Left renal pelvis (tissue), 4 donors: ENCODE results near the gene KCNN4. TPM values are rescaled to one million over a fixed set of nuclear protein-coding genes. Genes with fewer than 3 reads are reported as not detected.

Experiments
- DNase-seq, 4 donors: peaks; one replicate each; pipeline ENCODE4 v3.0.0-alpha.2; 2013; ENCODE audit warnings: low read depth in 4 of 4, low spot score in 3 of 4
- polyA plus RNA-seq, 4 donors: library from polyadenylated mRNA; unstranded; fragments of 120-200 nt; gene quantifications; one replicate each; pipeline ENCODE4 v1.2.1, GENCODE V29; 2013; ENCODE audit not compliant: insufficient read length in 4 of 4

KCNN4 gene
- polyA plus RNA-seq, 4 donors, result 0.96 to 3.4 (median 1.5) TPM

DNA sequence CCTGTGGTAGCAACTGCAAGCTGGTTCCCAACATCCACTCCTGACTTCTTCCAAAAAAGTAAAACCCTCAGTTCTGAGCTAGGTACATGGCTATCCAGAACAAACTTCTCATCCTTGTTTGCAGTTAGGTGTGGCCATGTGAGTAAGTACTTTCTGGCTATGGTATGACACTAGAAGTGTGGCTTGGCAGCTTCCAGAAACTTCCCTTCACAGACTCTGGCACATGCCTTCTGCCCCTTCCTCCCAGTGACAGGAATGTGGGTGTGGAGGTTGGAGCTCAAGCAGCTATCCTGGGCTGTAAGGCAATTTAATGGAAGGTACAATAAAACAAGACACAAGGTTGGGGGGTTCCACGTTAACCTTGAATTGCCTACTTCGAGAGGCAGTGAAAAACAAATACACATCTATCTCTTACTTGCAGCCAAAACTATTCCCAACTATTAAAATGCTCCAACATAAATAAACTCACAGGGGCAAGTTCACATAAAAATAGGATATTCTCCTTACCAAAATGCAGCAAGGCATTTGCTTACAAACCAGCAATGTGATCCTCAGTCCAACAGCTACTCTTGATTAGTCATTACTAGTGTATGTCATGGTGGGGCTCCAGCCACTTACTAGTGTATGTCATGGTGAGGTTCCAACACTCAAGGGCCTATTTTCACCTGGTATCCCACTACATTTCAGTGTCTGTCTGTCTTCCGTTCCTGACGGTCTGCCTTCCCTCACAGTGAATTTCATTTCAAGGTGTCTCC is 29.1 kb downstream of the KCNN4 start:
- no peak for DNase-seq

DNA sequence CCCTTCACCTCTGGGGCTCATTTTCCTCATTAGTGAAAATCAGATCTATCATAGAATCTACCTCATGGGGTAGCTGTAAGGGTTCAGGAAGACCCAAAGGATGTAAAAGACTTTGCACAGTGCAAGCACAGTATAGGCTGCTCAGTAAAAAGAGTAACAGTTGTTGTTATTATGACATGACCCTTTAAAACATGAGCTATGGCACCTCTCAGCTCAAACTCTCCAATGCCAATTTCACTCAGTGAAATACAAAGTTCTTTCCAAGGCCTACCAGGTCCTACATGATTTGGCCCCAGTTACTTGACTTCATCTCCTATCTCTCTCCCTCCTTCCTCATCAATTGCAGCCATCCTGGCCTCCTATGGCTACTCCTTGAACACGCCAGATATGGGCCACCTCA is 30.9 kb downstream of the KCNN4 start:
- no peak for DNase-seq

DNA sequence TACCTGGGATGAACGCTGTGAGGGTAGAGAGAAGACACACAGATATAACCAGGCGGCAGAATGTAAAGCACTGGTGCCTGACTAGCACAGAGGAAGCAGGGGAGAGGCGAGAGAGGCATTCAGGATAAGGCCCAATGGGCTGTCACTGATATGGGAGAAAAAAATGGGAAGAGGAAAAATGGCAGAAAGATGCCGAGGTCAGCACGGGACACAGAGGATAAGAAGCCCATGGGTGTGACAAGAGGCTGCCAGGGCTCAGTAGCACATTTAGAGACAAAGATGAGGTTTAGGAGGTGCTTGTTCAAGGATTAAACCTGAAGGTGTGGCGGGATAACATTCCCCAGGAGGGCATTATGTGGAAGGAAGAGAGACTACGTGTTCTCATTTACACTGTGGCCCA is 31.6 kb downstream of the KCNN4 start:
- DNase-seq, result no peak

DNA sequence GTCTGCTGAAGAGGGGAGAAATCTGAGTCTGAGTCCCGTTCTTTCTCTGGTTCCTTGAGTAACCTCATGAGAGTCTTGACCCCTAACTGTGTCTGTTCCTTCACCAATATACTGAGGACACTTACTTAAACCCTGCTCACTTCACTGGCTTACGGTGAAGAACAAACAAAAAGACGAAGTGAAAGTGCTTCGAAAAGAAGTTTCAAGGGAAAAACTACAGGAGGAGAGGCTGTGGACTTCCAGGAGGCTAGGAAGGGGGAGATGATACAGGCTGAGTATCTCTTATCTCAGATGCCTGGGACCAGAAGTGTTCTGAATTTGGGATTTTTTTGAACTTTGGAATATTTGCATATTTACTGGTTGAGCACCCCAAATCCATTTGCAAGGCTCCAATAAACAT is 32.1 kb downstream of the KCNN4 start:
- no peak for DNase-seq

DNA sequence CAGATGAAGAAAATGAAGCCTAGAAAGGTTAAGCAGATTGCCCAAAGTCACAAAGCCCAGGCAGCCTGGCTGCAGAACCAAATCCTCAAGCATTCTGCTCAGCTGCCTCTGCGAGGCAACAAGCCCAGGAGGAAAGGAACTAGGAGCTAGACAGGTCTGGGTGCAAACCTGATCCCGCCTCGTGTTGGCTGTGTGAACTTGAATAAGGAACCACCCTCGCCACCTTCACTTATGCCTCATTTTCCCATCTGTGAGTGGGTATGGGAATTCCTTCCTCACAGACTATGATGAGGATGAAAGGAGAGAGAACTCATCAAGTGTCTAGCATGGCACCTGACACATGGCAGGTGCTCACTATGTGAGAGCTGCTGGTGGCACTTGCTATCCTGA is 32.6 kb downstream of the KCNN4 start:
- no peak for DNase-seq

DNA sequence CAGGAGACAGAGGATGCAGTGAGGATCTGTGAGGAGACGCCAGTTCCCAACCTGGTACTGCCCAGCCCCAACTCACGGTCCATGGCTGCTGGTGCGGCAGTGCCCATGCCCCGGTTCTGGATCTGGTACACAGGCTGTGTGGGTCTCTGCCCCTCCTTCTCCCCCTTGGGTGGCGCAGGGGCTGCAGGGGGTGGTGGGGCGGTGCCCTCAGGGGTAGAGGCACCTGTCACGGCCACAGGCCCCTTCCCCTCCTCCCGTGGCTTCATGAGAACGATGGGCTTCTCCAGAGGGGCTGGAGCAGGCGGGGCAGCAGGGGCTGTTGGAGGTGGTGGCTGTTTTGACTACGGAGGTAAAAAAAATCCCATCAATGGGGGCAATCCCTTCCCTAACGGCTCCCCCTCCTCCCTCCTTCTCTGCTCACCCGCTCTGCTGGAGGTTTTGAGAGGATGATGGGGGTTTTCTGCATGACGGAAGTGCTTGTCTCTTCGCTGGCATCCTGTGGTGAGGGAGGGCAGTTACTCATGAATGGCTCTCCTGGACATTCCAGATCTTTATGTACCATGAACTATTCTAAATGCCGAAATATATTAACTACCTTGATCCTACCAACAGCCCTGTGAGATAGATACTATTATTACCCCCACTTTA is 33.1 kb downstream of the KCNN4 start:
- DNase-seq, result no peak

DNA sequence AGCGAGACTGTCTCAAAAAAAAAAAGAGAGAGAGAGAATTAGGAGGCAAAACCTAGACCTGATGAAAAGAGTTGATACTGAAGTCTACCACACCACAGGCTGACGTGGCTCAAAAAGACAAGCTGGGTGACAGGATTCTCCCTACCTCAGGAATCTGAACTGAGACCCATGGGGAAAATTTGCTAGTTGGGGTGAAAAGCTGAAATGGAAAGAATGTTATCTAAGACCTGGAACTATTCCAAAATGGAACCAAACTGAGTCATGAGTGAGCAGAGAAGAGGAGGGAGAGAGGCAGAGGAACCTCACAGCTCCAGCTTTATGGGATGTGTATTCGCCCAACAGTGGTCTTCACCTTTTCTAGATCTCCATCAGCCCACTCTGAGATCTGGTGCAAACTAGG is 37.7 kb downstream of the KCNN4 start:
- no peak for DNase-seq

DNA sequence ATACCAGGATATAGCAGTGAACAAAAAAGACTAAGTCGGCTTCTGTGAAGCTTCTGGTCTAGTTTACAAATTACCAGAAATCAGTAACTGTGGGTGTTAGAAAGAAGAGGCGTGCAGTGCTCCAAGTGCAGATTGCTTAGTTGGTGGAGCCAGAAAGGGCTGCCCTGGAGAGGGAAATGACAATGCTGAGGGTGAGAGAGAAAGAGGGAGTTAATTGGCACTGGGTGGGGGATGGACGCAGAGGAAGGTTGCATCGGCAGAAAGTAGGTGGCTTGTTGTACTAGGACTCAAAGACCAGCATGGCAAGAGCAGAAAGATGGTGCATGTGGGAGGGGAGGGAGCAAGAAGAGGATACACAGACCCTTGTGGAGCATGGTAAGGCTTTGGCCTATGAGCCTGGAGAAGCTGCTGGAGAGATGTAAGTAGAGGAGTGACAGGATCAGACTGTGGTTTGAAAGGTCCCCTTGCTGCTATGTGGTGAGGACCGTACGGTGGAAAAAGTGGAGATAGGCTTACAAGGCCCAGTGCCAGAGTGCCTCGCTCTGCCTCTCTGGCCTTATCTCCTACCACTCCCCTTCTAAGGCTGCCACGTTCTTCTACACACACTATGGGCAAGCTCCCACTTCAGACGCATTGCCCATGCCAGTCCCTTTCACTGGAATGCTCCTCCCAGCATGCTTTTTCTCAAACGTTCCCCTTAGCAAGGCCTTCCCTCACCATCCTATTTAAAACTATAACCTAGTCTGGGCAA is 39.5 kb downstream of the KCNN4 start:
- DNase-seq, result no peak

DNA sequence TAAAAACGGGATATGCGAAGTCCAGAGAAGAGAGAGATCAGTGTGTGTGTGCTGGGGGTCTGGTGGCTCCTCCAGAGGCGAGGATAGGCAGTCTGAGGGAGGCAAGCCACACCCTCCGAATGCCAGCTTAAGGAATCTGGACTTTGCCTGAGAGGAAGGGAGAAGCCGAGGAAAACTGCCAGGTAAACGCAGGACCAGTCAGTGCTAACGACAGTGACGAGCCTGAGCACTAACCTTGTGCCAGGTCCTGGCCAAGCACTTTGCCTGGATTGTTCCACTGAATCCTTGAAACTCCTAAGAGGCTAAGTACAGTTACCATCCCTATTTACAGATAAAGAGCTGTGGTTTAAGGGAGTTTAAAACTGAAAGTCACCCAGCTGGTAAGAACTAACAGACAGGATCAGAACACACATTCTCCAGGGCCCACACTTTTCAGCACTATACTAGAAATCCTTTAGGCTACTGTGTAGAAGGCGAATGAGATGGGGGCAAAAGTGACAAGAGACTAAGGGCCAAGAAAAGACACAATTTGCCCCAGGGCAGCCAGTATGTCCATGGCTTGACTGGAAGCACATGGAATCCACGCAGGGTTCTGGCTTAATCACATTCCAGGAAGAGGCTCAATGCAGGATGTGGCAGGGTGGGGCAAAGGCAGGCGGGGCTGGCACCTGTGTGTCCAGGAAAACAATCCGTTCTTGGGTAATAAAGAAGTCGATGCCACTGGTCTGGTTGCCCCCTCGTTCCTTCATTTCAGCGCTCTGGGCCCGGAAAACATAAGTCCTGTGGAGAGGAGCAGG is 41.1 kb downstream of the KCNN4 start:
- DNase-seq, result no peak

DNA sequence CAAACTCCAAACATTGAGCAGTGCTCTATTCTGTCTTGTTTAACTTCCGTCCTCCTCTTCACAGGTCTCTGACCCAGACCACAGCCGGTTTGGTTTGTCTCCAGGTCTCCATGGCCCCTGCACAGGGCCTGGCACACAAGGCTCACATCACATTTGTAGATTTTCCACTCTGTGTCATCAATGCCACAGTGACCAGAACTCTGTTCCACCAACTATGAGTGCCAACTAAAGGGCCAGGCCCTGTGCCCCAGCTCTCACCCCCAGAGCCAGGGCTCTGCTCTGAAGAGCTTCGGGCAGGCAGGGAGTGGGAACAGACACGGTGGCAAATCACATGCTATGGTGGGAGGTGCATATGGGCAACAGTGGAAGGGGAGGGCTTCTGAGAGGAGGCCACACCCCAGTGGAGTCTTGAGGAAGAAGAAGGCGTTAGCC is 42.0 kb downstream of the KCNN4 start:
- DNase-seq, result no peak

DNA sequence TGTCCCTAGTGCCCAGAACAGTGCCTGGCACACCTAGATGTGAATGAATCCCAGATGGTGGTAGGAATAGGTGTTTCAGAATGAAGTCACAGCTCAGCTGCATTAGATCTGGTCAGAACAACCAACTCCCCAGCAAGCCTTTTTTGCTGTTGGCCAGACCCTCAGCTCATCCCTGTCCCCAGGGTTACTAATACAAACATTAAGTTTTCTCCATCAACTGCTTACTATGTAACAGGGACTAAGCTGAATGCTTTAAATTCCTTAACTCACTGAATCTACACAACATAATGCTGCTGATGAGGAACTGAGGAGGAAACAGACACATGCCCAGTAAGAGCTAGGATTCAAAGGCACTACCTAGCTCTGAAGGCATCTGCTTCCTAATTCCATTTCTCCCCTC is 44.8 kb downstream of the KCNN4 start:
- DNase-seq, result no peak

DNA sequence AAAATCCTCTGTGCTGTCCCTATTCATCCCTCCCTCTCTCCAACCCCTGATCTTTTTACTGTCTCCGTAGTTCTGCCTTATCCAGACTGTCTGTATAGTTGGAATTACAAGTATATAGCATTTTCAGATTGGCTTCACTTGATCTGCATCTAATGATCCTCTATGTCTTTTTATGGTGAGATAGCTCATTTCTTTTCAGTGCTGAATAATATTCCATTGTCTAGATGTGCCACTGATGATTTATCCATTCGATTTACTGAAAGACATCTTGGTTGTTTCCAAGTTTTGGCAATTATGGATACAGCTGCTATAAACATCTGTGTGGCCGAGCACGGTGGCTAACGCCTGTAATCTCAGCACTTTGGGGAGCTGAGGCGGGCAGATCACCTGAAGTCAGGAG is 45.8 kb downstream of the KCNN4 start:
- no peak for DNase-seq

DNA sequence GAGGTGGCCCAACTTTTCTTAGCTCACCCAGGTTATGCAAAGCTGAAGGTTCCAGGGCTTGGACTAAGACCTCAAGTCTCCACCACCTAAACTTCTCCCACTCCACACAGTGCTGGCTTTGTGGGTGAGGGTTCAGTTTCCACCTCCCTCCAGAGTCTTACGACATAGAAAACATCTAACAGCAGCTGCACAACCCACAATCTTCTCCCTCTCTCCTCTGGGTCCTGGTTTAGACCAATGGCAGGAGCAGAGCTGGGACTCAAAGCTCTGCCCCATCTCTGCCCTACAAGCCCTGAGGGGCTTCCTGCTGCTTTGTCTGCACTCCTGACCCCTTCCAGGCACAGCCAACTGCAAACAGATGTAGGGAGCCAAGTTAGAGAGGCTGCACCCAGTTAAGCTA is 48.9 kb downstream of the KCNN4 start:
- DNase-seq, result no peak

DNA sequence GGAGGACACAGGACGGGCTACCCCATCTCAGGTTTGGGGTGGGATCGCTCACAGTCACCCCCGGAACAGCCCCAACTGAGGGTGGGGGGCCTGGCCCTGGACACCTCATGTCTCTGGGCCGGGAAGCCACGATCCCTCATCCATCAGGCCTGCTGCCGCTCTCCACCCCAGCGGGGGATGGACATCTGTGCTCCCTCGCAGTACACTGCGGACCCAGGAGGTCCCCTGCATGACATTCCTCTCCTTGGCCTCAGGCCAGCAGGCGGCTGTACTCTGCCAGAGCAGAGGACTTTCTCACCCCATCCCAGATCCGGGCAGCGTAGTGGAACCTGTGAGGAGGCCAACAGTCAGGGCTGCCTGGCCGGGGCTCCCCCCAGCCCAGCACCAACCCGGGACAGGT is 49.4 kb downstream of the KCNN4 start:
- no peak for DNase-seq

DNA sequence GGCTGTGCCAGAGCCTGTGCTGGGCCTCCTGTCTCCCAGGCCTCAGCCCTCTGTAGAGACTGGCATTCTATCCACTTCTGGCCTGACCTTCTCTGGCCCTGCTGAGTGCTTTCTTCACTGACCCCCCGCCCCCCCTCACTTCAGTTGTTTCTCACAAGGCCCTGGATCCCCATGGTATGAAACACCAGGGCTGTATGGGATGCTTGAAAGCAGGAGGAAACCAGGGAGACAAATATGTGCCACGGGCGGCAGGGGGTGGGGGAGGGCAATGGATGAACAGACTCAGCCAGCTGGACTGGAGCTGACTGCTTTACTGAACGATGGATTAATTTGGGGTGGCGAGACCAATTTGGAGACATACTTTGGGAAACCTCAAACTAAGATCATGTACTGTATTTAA is 50.9 kb downstream of the KCNN4 start:
- no peak for DNase-seq

DNA sequence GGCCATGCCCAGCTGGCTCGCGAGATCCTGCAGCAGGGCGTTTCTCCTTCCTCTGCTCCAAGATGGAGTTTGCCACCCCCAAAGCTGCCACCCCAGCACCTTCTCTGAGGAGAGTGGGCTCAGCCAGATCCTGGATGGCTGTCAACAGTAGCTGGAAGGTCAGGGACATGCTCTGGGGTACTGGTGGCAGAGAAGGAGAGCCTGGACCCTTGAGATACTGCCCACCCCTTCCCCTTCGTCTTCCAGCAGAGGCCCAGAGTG is 53.2 kb downstream of the KCNN4 start:
- no peak for DNase-seq

DNA sequence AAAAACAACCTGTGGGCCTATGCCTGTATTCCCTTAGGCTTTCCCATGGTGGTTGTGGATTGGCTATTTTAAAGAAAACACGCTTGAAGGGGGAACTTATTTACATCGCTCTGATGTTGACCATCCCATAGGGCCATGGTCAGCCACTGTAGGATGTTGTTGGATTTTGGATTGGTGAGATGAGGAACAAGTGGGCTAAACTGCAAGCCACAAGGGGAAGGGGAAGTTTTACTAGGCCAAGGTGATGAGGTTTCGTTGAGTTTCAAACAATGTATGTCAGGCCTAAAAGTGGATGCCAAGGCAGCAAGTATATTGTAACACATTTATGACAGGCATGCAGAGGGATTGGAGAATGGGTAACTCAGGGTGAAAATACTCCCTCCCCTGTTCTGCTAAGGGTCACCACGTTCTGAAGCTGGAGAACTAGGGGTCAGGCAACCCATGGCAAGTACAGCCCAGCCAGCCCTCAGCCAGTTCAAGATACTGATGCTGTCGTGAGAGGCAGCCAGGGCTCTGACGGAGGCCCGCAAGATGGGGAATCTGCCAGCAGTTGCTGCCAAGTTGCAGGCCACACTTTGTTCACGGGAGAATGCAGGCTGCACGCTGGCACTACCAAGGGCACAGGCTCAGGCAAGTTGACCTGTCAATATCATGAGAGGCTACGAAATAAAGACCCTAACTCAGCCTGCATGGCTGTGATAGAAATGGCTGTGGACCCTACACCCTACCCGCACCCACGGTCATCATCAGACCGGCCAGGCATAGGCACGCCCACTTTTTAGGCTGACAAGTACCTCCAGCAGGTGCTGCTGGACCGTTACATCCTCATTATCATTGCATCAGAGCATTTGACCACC is 53.8 kb downstream of the KCNN4 start:
- DNase-seq, result no peak

DNA sequence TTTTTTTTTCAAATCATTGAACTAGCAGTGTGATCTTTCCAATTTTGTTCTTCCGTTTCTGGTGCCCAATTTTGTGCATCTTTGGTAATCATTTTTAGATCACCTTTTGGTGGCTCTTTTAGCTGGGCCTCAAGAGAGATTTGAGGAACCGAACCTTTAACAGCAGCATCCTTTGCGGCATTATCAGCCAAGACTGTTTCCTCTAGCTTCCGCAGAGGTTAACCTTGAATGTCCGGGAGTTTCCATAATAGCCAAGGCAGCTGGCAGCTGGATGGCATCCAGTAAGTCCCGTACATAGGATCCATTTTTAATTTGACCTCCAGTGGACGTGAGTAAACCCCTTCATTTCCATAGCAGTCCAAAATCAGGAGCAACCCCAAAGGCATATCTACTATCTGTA is 55.3 kb downstream of the KCNN4 start:
- no peak for DNase-seq

DNA sequence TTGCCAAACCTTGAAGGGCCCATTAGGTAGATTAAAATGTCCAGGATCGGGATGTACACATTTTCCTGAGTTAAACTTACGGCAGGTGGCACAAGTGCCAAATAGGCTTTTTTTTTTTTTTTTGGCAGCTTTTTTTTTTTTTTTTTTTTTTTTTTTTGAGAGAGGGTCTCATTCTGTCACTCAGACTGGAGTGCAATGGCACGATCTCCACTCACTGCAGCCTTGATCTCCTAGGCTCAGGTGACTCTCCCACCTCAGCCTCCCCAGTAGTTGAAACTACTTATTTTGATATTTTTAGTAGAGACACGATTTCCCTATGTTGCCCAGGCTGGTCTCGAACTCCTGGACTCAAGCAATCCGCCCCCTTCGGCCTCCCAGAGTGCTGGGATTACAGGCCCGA is 55.9 kb downstream of the KCNN4 start:
- no peak for DNase-seq

DNA sequence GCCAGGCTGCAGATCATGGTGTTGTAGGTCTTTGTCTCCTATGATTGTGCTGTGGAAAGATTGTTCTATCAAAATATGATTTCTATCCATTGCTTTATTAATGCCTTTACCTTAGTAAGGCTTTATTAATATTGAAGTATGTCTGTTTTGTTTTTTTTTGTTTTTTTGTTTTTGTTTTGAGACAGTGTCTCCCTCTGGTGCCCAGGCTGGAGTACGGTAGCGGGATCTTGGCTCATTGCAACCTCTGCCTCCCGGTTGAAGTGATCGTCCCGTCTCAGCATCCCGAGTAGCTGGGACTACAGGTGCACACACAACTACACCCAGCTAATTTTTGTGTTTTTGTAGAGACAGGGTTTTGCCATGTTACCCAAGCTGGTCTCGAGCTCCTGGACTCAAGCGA is 57.2 kb downstream of the KCNN4 start:
- DNase-seq, result no peak
